ENCODE data around the gene TOE1. TPM values are rescaled to one million over a fixed set of nuclear protein-coding genes. Genes with fewer than 3 reads are reported as not detected.

The TOE1 gene
- polyA plus RNA-seq, 1 experiment, result 8.1 TPM

GRCh38 chr1:45299981-45300668 lies 39.8 kb upstream of the TOE1 start:
- TF ChIP-seq CTCF (IDR thresholded peaks at IDR 0.05; ENCODE audit: low read depth, low read length), result peak; percentile 83
- H3K27ac ChIP-seq (ENCODE audit: low read depth, low read length), result no peak overlapping the region
- DNase-seq (ENCODE audit: low read depth, low spot score), result peak; percentile 72
- H3K9me3 ChIP-seq (ENCODE audit: control insufficient read depth, insufficient read depth, low read length), result no peaks in the 10 kb centered on the region; the same call in 1 of the 2 replicates
- H3K27me3 ChIP-seq (ENCODE audit: control insufficient read depth, insufficient read depth, low read length), result no peaks in the 10 kb centered on the region
- CTCF ChIA-PET, result interaction anchor here (0.6 to 13.9 kb wide), 15 partner anchors 9 to 465 kb away, joined by 3 to 616 read pairs (median 4); partner anchors contain the start of genes HECTD3, MUTYH, TOE1 and UROD
- no peak overlapping the region for H3K4me3 ChIP-seq (ENCODE audit: low read depth, low read length)
- POLR2A ChIA-PET, result interaction anchor here (0.6 to 1.0 kb wide), 2 partner anchors 281 to 287 kb away, joined by 3 to 8 read pairs; no protein-coding TSS in a partner anchor

GRCh38 chr1:45300669-45300997 lies 39.3 kb upstream of the TOE1 start:
- Histone ChIP-seq H3K4me3 (ENCODE audit: low read depth, low read length) (no peak overlapping the region), H3K9me3 (ENCODE audit: control insufficient read depth, insufficient read depth, low read length) (no peaks in the 10 kb centered on the region; the same call in 1 of the 2 replicates), H3K27ac (ENCODE audit: low read depth, low read length) (no peak overlapping the region), H3K27me3 (ENCODE audit: control insufficient read depth, insufficient read depth, low read length) (no peaks in the 10 kb centered on the region)
- ChIA-PET CTCF (interaction anchor here (0.5 to 13.9 kb wide), 12 partner anchors 9 to 514 kb away, joined by 3 to 616 read pairs (median 5); partner anchors contain the start of genes HECTD3 and UROD), POLR2A (interaction anchor here (0.7 to 1.0 kb wide), 2 partner anchors 276 to 282 kb away, joined by 3 to 6 read pairs; no protein-coding TSS in a partner anchor)
- TF ChIP-seq CTCF (IDR thresholded peaks at IDR 0.05; ENCODE audit: low read depth, low read length), result no peak
- no peak for DNase-seq (ENCODE audit: low read depth, low spot score)

- peak overlapping the region; percentile 61 for H3K4me3 ChIP-seq (ENCODE audit: low read depth, low read length)
- no peak for DNase-seq (ENCODE audit: low read depth, low spot score)
- CTCF ChIA-PET, result interaction anchor here (0.6 to 13.9 kb wide), 11 partner anchors 10 to 571 kb away, joined by 3 to 616 read pairs (median 7); partner anchors contain the start of genes HECTD3, HPDL, MUTYH and TOE1
- no peak for TF ChIP-seq CTCF (IDR thresholded peaks at IDR 0.05; ENCODE audit: low read depth, low read length)
- H3K27me3 ChIP-seq (ENCODE audit: control insufficient read depth, insufficient read depth, low read length), result no peaks in the 10 kb centered on the region
- no peaks in the 10 kb centered on the region; the same call in 1 of the 2 replicates for H3K9me3 ChIP-seq (ENCODE audit: control insufficient read depth, insufficient read depth, low read length)
- POLR2A ChIA-PET, result interaction anchor here (0.7 to 2.0 kb wide), 5 partner anchors 30 to 559 kb away, joined by 4 to 38 read pairs (median 8); partner anchors contain the start of genes HECTD3, PRDX1 and UROD
- no peak overlapping the region for H3K27ac ChIP-seq (ENCODE audit: low read depth, low read length)
These were observed 37.3 kb upstream of the TOE1 start for GRCh38 chr1:45302505-45303150.

- Histone ChIP-seq H3K9me3 (ENCODE audit: control insufficient read depth, insufficient read depth, low read length) (no peaks in the 10 kb centered on the region; the same call in 1 of the 2 replicates), H3K27me3 (ENCODE audit: control insufficient read depth, insufficient read depth, low read length) (no peaks in the 10 kb centered on the region), H3K27ac (ENCODE audit: low read depth, low read length) (peak overlapping the region; percentile 86), H3K4me3 (ENCODE audit: low read depth, low read length) (peak overlapping the region; percentile 78)
- peak; percentile 93 for DNase-seq (ENCODE audit: low read depth, low spot score)
- ChIA-PET POLR2A (interaction anchor here (0.6 to 2.0 kb wide), 19 partner anchors 36 to 1708 kb away, joined by 3 to 38 read pairs (median 5); partner anchors contain the start of genes CCDC163, HECTD3, MMACHC and MUTYH), CTCF (interaction anchor here (0.6 to 13.9 kb wide), 56 partner anchors 9 to 1503 kb away, joined by 3 to 616 read pairs (median 4); partner anchors contain the start of genes AKR1A1, EIF2B3, HECTD3 and HPDL)
- TF ChIP-seq CTCF (IDR thresholded peaks at IDR 0.05; ENCODE audit: low read depth, low read length), result peak; percentile 69
These were observed 36.3 kb upstream of the TOE1 start for GRCh38 chr1:45303520-45304310.

Measured in AG04450 (cell line).